Activated CD8-positive, alpha-beta T cell treated with anti-CD3 and anti-CD28 coated beads for 36 hours (primary cell): ENCODE data around the gene L3MBTL4. TPM values are rescaled to one million over a fixed set of nuclear protein-coding genes. Genes with fewer than 3 reads are reported as not detected.

Experiments used
- ATAC-seq: fragments of 200-7000 bp; cut with Tn5 transposase; one replicate; pipeline ENCODE4 v1.10.0; 2021; ENCODE audit warnings: mild to moderate bottlenecking, moderate library complexity
- CTCF ChIA-PET: fragments of 350-600 bp; sonication (Branson Sonifier 250); formaldehyde crosslinking; loops from one replicate; lab custom pipeline; 2021; ENCODE audit warnings: antibody characterized with exemption; lab: Charles Lee
- POLR2A ChIA-PET: fragments of 350-600 bp; sonication (Branson Sonifier 250); formaldehyde crosslinking; loops from one replicate; lab custom pipeline; 2021; ENCODE audit warnings: antibody characterized with exemption; lab: Charles Lee
- DNase-seq: peaks from one replicate; pipeline ENCODE4 v3.0.0-alpha.2; 2020
- H3K27ac Mint-ChIP-seq: one replicate; pipeline ENCODE4 v1.8.0; 2021; ENCODE audit warnings: mild to moderate bottlenecking, mixed read lengths
- H3K27me3 Mint-ChIP-seq: one replicate; pipeline ENCODE4 v1.8.0; 2021; ENCODE audit warnings: mixed read lengths
- H3K36me3 Mint-ChIP-seq: one replicate; pipeline ENCODE4 v1.8.0; 2021; ENCODE audit warnings: low read depth, mixed read lengths
- H3K4me1 Mint-ChIP-seq: one replicate; pipeline ENCODE4 v1.8.0; 2021; ENCODE audit warnings: low read depth, mixed read lengths
- H3K4me3 Mint-ChIP-seq: one replicate; pipeline ENCODE4 v1.8.0; 2021; ENCODE audit warnings: mild to moderate bottlenecking, moderate library complexity, mixed read lengths
- H3K9me3 Mint-ChIP-seq: one replicate; pipeline ENCODE4 v1.8.0; 2021; ENCODE audit warnings: mixed read lengths
- CTCF ChIP-seq: fragments of 200-600 bp; IDR thresholded peaks from one replicate; pipeline ENCODE4 v1.8.0; 2022; ENCODE audit warnings: antibody characterized with exemption, mild to moderate bottlenecking
- intact Hi-C: fragments of 100-400 bp; cut with micrococcal nuclease; formaldehyde crosslinking; loops from one replicate; pipeline ENCODE4 v1.10.0; 2022
- total RNA-seq, 2 experiments: library from RNA; stranded (reverse); gene quantifications; one replicate each; pipeline ENCODE4 v1.2.3, GENCODE V29; 2021

L3MBTL4 gene
- total RNA-seq, 2 experiments from 2014 or later, result not detected

DNA sequence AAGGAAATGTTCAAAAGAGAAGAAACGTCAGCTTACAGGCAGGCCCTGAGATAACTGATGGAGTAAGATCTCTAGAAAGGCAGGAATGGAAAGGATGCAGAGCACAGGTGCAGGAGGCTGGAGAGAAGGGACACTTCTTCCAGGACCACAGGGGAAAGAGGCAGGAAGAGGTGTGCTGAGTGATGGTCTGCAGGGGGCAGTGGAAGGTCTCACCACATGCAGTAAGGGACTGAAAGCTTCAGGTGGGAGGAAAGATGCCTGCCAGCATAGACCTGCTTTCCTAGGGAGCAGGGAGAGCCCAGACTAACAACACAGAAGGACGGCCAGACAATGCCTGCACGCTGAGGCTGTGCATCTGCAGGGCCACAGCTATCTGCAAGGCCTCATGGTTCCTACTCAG is 156.8 kb downstream of the L3MBTL4 start:
- ChIA-PET POLR2A (no interaction called here), CTCF (no interaction called here)
- intact Hi-C loops, result no loop called here
- no peaks in the 10 kb centered on the region for H3K36me3 Mint-ChIP-seq
- H3K4me1 Mint-ChIP-seq, result no peaks in the 10 kb centered on the region
- H3K27me3 Mint-ChIP-seq, result peaks cover 5% of the 10 kb centered on the region
- DNase-seq (no peak), ATAC-seq (no peak)
- no peak for TF ChIP-seq CTCF
- H3K4me3 Mint-ChIP-seq, result no peak overlapping the region
- H3K27ac Mint-ChIP-seq, result no peak overlapping the region
- peaks cover 16% of the 10 kb centered on the region for H3K9me3 Mint-ChIP-seq

GRCh38 chr18:6256521-6256920 is 158.2 kb downstream of the L3MBTL4 start:
- Mint-ChIP-seq H3K27me3 (peaks cover 5% of the 10 kb centered on the region), H3K4me1 (no peaks in the 10 kb centered on the region), H3K36me3 (no peaks in the 10 kb centered on the region), H3K9me3 (peaks cover 16% of the 10 kb centered on the region), H3K27ac (no peak overlapping the region), H3K4me3 (no peak overlapping the region)
- no peak for TF ChIP-seq CTCF
- ATAC-seq (no peak), DNase-seq (no peak)
- ChIA-PET POLR2A (no interaction called here), CTCF (no interaction called here)
- intact Hi-C loops, result no loop called here

GRCh38 chr18:6255886-6256285 is 158.8 kb downstream of the L3MBTL4 start:
- H3K36me3 Mint-ChIP-seq, result no peaks in the 10 kb centered on the region
- H3K27ac Mint-ChIP-seq, result no peak overlapping the region
- no peak for ATAC-seq
- no peak overlapping the region for H3K4me3 Mint-ChIP-seq
- H3K27me3 Mint-ChIP-seq, result peaks cover 5% of the 10 kb centered on the region
- intact Hi-C loops, result no loop called here
- ChIA-PET CTCF (no interaction called here), POLR2A (no interaction called here)
- peaks cover 16% of the 10 kb centered on the region for H3K9me3 Mint-ChIP-seq
- no peak for TF ChIP-seq CTCF
- H3K4me1 Mint-ChIP-seq, result no peaks in the 10 kb centered on the region
- DNase-seq, result no peak

GRCh38 chr18:6255116-6255705 is 159.5 kb downstream of the L3MBTL4 start:
- ATAC-seq (no peak), DNase-seq (no peak)
- ChIA-PET POLR2A (no interaction called here), CTCF (no interaction called here)
- Mint-ChIP-seq H3K27ac (no peak overlapping the region), H3K4me1 (no peaks in the 10 kb centered on the region), H3K9me3 (peaks cover 15% of the 10 kb centered on the region), H3K4me3 (no peak overlapping the region), H3K36me3 (no peaks in the 10 kb centered on the region), H3K27me3 (peaks cover 5% of the 10 kb centered on the region)
- intact Hi-C loops, result no loop called here
- TF ChIP-seq CTCF, result no peak

DNA sequence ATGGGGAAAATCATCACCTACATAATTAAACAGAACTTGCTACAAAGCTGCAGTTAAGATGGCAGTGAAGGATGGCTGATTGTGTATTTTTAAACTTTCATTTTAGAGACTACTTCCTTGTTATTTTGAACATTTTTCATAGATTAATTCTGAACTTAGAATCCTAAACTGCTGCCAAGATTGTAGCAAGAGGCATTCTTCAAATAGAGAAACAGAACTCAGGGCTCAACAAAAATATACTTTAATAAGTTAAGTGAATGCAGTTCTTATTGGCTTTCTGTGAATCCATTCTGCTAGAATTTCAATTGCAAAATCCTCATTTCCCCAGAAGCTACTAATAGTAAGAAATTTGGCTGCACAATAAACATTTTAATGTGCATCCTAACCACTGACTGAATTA is 160.3 kb downstream of the L3MBTL4 start:
- ChIA-PET CTCF (no interaction called here), POLR2A (no interaction called here)
- H3K4me3 Mint-ChIP-seq, result no peak overlapping the region
- no peaks in the 10 kb centered on the region for H3K36me3 Mint-ChIP-seq
- TF ChIP-seq CTCF, result no peak
- no peak overlapping the region for H3K27ac Mint-ChIP-seq
- ATAC-seq (no peak), DNase-seq (no peak)
- intact Hi-C loops, result no loop called here
- peaks cover 10% of the 10 kb centered on the region for H3K9me3 Mint-ChIP-seq
- H3K4me1 Mint-ChIP-seq, result no peaks in the 10 kb centered on the region
- H3K27me3 Mint-ChIP-seq, result peaks cover 5% of the 10 kb centered on the region
